GM12872 (cell line): ENCODE results near the gene CTR9.

ENCODE experiments used
- TF ChIP-seq, protein P1 (sequence below): IDR thresholded peaks from 3 replicates; pipeline ENCODE4 v1.5.1; 2011; ENCODE audit warnings: low read depth, mild to moderate bottlenecking, low read length, moderate library complexity; ENCODE audit not compliant: insufficient read depth

Gene CTR9

DNA sequence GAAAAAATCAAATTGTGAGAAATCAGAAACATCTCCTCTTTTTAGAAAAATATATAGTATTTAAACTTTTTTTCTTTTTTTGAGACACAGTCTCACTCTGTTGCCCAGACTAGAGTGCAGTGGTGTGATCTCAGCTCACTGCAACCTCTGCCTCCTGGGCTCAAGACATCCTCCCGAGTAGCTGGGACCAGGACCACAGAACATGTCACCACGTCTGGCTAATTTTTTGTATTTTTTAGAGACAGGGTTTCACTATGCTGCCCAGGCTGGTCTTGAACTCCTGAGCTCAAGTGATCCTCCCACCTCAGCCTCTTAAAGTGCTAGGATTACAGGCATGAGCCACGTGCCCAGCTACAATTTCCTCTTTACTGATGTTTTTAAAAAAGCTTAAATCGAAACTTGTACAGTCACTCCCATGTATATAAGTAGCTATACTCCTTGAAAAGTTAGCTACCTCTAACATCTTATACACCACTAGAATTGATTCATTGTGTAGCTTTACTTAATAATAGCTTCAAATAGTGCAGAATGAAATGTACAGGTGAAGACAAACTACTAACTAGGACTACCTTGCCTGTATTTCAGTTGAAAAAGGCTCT, 47.4 kb downstream of the CTR9 start:
- TF ChIP-seq, protein P1, sequence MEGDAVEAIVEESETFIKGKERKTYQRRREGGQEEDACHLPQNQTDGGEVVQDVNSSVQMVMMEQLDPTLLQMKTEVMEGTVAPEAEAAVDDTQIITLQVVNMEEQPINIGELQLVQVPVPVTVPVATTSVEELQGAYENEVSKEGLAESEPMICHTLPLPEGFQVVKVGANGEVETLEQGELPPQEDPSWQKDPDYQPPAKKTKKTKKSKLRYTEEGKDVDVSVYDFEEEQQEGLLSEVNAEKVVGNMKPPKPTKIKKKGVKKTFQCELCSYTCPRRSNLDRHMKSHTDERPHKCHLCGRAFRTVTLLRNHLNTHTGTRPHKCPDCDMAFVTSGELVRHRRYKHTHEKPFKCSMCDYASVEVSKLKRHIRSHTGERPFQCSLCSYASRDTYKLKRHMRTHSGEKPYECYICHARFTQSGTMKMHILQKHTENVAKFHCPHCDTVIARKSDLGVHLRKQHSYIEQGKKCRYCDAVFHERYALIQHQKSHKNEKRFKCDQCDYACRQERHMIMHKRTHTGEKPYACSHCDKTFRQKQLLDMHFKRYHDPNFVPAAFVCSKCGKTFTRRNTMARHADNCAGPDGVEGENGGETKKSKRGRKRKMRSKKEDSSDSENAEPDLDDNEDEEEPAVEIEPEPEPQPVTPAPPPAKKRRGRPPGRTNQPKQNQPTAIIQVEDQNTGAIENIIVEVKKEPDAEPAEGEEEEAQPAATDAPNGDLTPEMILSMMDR = no peak

GRCh38 chr11:10800292-10800691, 49.2 kb downstream of the CTR9 start:
- TF ChIP-seq, protein P1 = no peak

DNA sequence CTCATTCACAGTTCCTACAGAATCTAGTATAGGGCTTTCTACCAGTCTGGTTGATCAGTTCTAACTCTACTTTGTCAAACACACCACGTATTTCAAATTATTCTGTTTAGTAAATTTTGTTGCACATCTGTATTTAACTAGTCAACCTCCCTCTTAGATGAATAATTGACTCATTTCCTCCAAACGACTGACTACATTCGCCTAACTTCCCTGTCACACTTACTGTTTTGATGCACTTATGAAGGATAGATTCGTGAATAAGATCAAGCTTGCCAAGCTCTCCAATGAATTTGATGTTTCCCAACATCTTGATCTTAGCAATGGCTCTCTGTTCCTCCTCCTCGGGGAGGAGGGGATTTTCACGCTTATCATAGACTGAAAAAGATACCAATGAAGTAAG, 52.6 kb downstream of the CTR9 start:
- TF ChIP-seq, protein P1 = no peak

- TF ChIP-seq, protein P1 = no peak
Observed at GRCh38 chr11:10805741-10806140, 54.7 kb downstream of the CTR9 start.

DNA sequence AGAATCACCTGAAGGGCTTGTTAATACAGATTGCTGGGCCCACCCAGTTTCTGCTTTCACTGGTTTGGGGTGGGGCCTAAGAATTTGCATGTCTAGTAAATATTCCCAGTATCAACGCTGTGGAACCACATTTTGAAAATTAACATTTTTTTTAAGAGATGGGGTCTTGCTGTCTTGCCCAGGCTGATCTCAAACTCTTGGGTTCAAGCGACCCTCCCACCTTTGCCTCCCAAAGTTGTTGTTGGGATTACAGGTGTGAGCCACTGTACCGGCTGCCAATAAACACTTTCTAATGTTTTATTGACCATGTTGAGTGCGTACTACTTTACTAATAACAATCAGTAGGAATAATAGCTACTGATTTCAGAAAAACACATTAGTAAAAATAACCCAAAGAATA, 55.2 kb downstream of the CTR9 start:
- TF ChIP-seq, protein P1 = no peak

DNA sequence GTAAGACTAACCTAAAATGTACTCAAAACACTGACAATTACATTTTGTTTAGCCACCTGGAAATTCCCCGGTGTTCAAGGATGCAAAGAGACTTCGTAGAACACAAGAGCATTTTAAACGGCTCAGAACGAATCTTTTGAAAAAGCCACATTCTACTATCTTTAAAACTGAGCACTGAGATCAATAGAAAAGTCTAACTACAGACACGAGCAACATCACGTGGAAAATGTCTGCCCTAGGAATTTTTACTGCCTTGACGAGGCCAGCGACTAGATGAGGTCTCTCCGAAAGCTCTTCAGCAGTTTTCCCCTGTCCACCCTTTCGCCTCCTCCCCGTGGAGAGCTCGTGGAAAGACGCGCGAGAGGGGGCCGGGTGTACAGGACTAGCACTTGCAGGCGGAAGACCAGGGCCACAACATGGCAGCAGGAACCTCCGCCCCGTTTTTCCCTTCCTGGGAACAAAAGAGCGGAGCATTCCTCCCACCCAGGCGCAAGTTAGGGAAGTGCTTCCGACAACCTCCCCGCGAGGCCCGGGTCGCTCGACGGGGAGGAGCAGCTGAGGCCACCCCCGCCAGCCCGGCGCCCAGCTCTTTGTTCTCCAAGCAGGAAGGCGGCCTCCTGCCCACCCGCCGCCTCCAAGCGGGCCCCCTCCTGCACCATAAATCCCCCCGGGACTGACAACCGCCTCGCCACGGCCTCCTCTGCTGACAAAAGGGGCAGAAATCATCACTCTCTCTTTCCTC, 56.6 kb downstream of the CTR9 start:
- TF ChIP-seq, protein P1 = no peak

DNA sequence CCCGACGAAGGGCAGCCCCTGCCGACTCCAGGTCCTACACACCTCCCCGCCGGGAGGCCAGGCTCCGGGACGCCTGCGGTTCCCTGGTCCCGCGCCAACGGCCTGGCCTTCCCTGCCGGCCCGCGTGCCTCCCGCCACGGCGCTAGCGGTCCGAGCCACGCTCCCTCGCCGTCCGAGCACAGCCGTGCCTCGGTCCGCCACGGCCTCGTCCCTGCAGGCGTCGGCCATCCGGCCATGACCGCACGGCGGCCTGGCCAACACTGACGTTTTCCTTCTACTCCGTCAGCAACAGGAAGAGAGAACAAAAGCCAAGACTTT, 57.1 kb downstream of the CTR9 start:
- TF ChIP-seq, protein P1 = no peak
